ENCODE measurements around the gene HGS. TPM values are rescaled to one million over a fixed set of nuclear protein-coding genes. Genes with fewer than 3 reads are reported as not detected.

HGS gene
- total and polyA plus RNA-seq, 2 of the 13 experiments (the other 11 are each of a cell fraction or from before 2014, with no cell fraction given), result 73.3 to 78.1 TPM

GRCh38 chr17:81710514-81711308, 26.9 kb downstream of the HGS start (continued):
- TF ChIP-seq ZBTB33 (CRISPR knock-in tag; IDR thresholded peaks at IDR 0.05) (peak; percentile 87), MTERF4 (CRISPR knock-in tag; IDR thresholded peaks at IDR 0.05) (peak; percentile 93), RXRB (CRISPR knock-in tag; IDR thresholded peaks at IDR 0.05; ENCODE audit: borderline replicate concordance) (no peak), MIER3 (CRISPR knock-in tag; IDR thresholded peaks at IDR 0.05; ENCODE audit: borderline replicate concordance) (0 out of 2 replicates have a peak, but pooled peaks have one; percentile 21), FOSL2 (CRISPR knock-in tag; IDR thresholded peaks at IDR 0.05) (peak; percentile 11; the same call in 1 of the 2 replicates), ZXDC (CRISPR knock-in tag; IDR thresholded peaks at IDR 0.05) (no peak), HNRNPLL (IDR thresholded peaks at IDR 0.05; ENCODE audit: low read depth, low read length, poor library complexity, severe bottlenecking) (no peak), MXD3 (CRISPR knock-in tag; IDR thresholded peaks at IDR 0.05) (no peak), ARHGAP35 (CRISPR knock-in tag; IDR thresholded peaks at IDR 0.05; ENCODE audit: borderline replicate concordance) (peak; percentile 31; the same call in 1 of the 2 replicates), ZNF800 (CRISPR knock-in tag; IDR thresholded peaks at IDR 0.05) (no peak), ZNF512B (CRISPR knock-in tag; IDR thresholded peaks at IDR 0.05; ENCODE audit: borderline replicate concordance) (no peak), ZFYVE20 (CRISPR knock-in tag; IDR thresholded peaks at IDR 0.05; ENCODE audit: borderline replicate concordance, low read depth) (no peak), ZNF660 (CRISPR knock-in tag; IDR thresholded peaks at IDR 0.05; ENCODE audit: borderline replicate concordance, low read depth) (no peak), ZNF773 (CRISPR knock-in tag; IDR thresholded peaks at IDR 0.05; ENCODE audit: borderline replicate concordance) (no peak), ZFP36L1 (CRISPR knock-in tag; IDR thresholded peaks at IDR 0.05) (no peak), ZNF317 (CRISPR knock-in tag; IDR thresholded peaks at IDR 0.05) (no peak), ZFP1 (CRISPR knock-in tag; IDR thresholded peaks at IDR 0.05) (no peak)
